MM.1S (cell line): ENCODE data around the gene APBB1.

Experiments
- EZH2 ChIP-seq: fragments of 300-600 bp; sonication (generic); optimal IDR thresholded peaks from 2 replicates; pipeline ENCODE3; 2017; ENCODE audit warnings: low read depth, mild to moderate bottlenecking, antibody characterized with exemption, low read length, mixed read lengths
- TF ChIP-seq, protein P1 (sequence below): fragments of 300-600 bp; sonication (generic); IDR thresholded peaks from 2 replicates; pipeline ENCODE4 v1.5.1; 2016; ENCODE audit warnings: antibody characterized with exemption, low read length, mixed read lengths

DNA sequence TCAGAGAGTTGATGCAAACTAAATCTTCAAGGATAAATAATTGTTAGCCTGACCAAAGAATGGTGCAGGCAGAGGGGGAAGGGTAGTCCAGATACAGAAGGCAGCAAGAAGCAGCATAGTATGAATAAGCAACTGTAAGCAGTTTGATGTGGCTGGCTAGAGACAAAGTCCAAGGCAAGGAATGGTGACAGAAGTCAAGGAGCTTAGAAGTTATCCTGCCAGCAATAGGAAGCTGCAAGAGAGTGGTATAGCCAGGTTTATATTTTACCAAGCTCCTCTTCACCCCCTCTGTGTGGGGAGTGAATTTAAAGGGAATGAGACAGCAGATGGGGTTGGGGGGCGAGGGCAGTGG is 40.2 kb upstream of the APBB1 start:
- TF ChIP-seq, protein P1, sequence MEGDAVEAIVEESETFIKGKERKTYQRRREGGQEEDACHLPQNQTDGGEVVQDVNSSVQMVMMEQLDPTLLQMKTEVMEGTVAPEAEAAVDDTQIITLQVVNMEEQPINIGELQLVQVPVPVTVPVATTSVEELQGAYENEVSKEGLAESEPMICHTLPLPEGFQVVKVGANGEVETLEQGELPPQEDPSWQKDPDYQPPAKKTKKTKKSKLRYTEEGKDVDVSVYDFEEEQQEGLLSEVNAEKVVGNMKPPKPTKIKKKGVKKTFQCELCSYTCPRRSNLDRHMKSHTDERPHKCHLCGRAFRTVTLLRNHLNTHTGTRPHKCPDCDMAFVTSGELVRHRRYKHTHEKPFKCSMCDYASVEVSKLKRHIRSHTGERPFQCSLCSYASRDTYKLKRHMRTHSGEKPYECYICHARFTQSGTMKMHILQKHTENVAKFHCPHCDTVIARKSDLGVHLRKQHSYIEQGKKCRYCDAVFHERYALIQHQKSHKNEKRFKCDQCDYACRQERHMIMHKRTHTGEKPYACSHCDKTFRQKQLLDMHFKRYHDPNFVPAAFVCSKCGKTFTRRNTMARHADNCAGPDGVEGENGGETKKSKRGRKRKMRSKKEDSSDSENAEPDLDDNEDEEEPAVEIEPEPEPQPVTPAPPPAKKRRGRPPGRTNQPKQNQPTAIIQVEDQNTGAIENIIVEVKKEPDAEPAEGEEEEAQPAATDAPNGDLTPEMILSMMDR: no peak
- no peak for TF ChIP-seq EZH2
